Esophagus muscularis mucosa (tissue), 4 donors: ENCODE measurements around the gene IGFN1.

Source experiments
- CTCF ChIP-seq, 3 experiments: fragments of 200-600 bp in 2 of 3; fragments of 450-650 bp in 1 of 3; sonication (generic) in 2 of 3; IDR thresholded peaks; one replicate each; pipeline ENCODE4 v1.5.1; 2017 to 2019; ENCODE audit warnings: antibody characterized with exemption in 3 of 3, mild to moderate bottlenecking in 2 of 3, moderate library complexity in 1 of 3
- EP300 ChIP-seq: sonication (generic); formaldehyde crosslinking; IDR thresholded peaks from one replicate; pipeline ENCODE4 v1.6.1; 2017; ENCODE audit warnings: antibody characterized with exemption
- POLR2A ChIP-seq: fragments of 450-650 bp; IDR thresholded peaks from one replicate; pipeline ENCODE4 v1.6.1; 2017; ENCODE audit warnings: antibody characterized with exemption, moderate library complexity, mild to moderate bottlenecking, low read depth

- TF ChIP-seq POLR2A (no peak), CTCF (IDR thresholded peaks at IDR 0.05) (no peak), EP300 (no peak)
Measured at GRCh38 chr1:201215531-201216357, 25.1 kb downstream of the IGFN1 start.
